ENCODE results near the gene PNPLA3.

DNA sequence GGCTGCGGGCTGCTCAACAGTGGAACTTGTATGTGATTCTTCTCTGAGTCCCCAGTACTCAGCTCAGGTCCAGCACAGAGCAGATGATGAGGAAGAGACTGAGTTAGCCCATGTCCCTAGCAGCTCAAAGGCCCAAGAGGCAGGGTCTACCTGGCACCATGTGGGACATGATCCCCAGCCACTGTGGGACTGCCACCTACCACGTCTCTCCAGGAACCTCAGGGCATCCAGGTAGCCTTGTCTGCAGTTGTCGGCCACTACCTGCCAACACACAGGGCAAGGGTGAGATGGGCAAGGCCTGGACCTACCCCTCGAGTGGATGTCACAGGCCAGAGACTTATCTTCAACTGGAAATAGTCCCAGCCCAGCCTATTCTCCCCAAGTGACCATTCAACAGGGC, 36.2 kb upstream of the PNPLA3 start:
- TF ChIP-seq POLR2AphosphoS5 (IDR thresholded peaks at IDR 0.05; ENCODE audit: low read depth, low read length) (no peak), POLR2A (IDR thresholded peaks at IDR 0.05; ENCODE audit: low read depth, low read length) (no peak)
